Stimulated activated CD4-positive, alpha-beta T cell treated with anti-CD3 and anti-CD28 coated beads, Interleukin-1b, Interleukin-23, amount 100 ng/mL, for 4 hours (primary cell): Measurements from ENCODE around the gene MB21D2.
"Not testable (repeated sequence)": the region's sequence is repeated elsewhere in the genome, so short reads cannot be mapped to it uniquely, and the experiment has no call there.

ENCODE experiments used
- DNase-seq, 2 donors: peaks; one replicate each; pipeline ENCODE4 v3.0.0-alpha.2; 2020; ENCODE audit warnings: low read depth in 2 of 2

Gene MB21D2

DNA sequence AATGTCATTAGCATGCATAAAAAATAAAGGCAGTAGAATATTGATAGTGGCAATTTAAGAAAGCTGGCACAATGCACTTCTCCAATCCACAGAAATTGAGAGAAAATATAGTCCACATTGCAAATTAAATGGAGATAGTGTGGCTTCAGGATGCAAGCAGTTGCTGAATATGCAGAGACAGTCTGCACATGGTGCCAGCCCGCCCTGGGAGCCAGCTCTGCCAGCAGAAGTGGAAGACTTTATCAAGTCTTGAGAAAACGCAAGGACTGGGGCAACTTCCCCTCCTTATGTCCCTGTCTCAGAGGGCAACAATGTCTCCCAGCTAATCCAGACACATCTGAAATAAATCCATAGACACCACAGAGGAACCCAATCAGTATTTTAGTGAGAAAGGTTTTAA is 57.2 kb downstream of the MB21D2 start:
- DNase-seq, result no peak

GRCh38 chr3:192858849-192859585 is 58.6 kb downstream of the MB21D2 start:
- DNase-seq, result no peak

DNA sequence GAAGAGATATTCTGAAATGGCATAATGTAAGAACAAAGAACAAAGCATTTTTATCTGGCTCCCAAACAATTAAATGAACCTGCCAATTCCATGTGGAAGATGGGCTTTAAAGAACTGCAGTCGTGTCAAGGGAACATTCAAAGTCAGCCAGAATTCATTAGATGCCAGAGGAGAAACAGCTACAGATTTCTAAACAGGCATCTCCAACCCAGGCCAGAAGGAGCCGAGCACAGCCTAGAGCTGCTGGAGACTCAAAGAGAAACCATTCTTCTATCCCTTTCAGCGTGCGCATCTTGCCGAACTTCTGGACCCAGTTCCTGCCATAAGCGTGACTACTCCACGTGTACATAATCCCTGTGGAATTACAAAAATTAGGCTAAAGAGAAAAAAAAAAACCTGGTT is 60.4 kb downstream of the MB21D2 start:
- DNase-seq, result no peak

GRCh38 chr3:192855434-192855833 is 62.2 kb downstream of the MB21D2 start:
- no peak for DNase-seq

DNA sequence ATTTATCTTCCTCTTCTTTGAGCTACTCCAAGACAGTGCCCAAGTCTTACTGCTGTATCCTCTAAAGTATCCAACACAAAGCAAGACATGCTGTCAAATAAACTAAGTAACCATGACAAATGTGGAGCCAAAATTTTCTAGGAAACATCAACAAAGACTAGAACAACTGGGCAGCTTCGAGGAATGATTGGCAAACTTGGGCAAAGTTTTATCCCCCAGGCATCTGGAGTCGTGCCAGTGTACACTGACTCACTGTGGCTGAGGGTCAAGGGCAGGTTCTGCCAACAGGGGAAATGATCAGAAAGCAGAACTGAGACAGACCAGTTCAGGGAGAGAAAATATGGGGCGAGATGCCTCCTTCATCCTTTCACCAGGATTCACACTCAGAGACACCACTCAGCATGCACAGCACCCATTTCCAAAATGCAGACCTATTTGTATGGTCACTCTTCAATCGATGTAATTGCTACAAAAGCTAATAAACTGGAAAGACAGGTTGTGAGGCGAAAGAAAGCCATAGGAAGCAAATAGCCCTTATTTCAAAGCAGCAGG is 65.8 kb downstream of the MB21D2 start:
- no peak for DNase-seq

DNA sequence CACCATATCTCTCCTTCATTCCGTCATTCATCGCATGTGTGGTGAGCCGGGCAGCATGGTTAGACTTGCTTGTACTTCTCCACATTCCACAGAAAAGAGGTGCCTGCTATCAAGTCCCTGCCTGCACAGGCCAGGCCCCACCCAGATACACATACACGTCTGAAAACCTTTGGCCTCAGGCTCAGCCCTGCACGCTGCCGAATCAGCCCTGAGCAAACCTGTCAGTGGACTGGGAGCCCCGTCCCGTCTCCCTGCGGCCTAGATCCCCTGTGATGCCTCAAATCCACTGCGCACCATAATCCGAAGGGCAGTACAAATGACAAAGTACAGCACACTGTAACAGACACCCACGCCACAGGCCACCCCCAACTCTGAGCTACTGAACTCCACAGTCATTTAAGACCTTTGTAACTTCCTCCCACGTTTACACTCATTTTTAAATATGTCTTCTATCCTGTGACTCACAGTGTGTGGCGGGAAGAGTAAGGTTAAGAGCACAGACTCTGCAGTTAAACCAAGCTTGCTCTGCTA is 67.1 kb downstream of the MB21D2 start:
- DNase-seq, result peak; percentile 19 to 23

DNA sequence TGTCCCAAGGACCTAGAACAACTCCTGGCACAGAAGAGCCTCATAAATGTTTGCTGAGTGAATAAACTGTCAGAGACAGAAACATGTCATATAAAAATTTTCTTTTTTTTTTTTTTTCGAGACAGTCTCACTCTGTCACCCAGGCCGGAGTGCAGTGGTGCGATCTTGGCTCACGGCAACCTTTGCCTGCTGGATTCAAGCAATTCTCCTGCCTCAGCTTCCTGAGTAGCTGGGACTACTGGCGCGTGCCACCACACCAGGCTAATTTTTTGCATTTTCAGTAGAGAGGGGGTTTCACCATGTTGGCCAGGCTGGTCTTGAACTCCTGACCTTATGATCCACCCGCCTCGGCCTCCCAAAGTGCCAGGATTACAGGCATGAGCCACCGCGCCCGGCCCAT is 67.8 kb downstream of the MB21D2 start:
- not testable (repeated sequence) for DNase-seq

- DNase-seq, result no peak
Measured at GRCh38 chr3:192848371-192849233, 69.1 kb downstream of the MB21D2 start.

- no peak for DNase-seq
Measured at GRCh38 chr3:192847941-192848340, 69.7 kb downstream of the MB21D2 start.

- DNase-seq, result no peak
Measured at GRCh38 chr3:192845526-192845855, 72.2 kb downstream of the MB21D2 start.

GRCh38 chr3:192844836-192845525 is 72.7 kb downstream of the MB21D2 start:
- no peak for DNase-seq

- no peak for DNase-seq
Measured at GRCh38 chr3:192844486-192844765, 73.2 kb downstream of the MB21D2 start.

GRCh38 chr3:192843723-192844485 is 73.8 kb downstream of the MB21D2 start:
- DNase-seq, result no peak

- no peak for DNase-seq
Measured at GRCh38 chr3:192843119-192843518, 74.5 kb downstream of the MB21D2 start.

GRCh38 chr3:192842711-192843110 is 74.9 kb downstream of the MB21D2 start:
- no peak for DNase-seq

- DNase-seq, result no peak
Measured at GRCh38 chr3:192842138-192842537, 75.5 kb downstream of the MB21D2 start.

GRCh38 chr3:192841428-192841827 is 76.2 kb downstream of the MB21D2 start:
- DNase-seq, result no peak

DNA sequence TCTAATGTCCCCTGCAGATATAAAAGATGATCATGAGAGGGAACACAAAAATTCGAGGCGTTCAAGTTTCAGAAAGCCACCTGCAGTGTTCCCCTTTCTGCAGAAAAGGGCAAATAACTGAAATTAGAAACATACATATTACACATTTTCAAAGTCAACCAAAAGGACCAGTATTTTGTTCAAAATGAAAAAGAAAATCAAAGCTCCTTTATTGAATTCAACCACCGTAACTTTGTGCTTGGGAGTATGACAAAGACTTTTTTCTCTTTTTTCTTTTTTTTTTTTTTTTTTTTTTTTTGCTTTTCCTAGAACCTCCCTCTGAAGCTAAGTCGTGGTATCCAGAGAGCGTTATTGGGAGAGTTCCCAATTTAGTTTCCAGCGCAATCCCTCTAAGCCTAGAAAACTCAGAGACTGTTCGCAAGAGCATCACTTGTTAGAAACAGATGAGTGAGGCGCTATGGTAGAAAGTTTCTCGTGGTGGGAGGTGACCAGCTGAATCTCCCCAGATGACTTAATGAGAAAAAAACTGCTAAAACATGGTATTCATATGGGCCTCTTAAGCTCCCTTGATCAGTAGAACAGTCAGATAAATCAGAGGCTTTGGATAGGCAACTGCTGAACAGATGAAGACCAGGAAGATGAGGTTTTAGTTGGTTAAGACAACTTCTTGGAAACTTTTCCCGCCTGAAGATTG is 77.4 kb downstream of the MB21D2 start:
- no peak for DNase-seq

- no peak for DNase-seq
Measured at GRCh38 chr3:192835818-192836815, 81.5 kb downstream of the MB21D2 start.

DNA sequence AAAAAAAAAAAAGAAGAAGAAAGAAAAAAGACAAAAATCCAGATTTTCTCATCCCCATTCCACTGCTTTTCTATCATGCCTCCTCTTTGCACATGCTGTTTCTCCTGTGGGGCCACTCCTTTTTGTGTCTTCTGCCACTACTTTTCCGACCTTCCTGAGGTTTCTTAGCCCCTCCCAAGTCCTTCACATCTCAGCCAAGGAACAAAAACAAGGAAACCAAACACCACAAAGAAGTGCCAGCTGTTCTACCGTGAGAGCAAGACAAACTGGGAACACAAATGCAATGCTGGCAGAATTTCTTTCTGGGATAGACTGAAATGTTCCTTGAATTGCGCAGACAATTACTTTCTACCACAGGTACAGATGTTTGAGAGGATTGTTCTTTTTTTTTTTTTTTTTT is 83.2 kb downstream of the MB21D2 start:
- no peak for DNase-seq
